ENCODE results near the gene ERFL.

The ERFL gene

DNA sequence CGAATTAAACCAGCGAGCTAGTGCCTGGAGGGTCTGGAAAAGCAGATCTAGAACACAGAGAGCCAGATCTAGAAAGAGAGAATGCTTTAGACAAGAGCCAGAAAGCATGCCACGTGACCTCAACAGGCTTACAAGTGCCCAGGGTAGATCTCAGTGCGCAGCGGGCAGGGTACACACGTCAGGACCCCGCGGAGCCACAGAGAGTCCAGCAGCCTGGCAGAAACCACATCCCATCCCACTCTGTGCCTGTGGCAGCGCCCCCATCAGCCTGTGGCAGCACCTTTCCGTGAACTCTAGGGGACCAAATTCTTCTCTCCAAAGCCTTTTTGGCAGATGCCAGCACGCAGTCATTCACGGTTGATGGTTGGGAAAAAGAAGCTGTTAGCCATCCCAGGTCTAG lies 39.3 kb downstream of the ERFL start:
- peaks cover 59% of the 10 kb centered on the region for H3K4me1 Mint-ChIP-seq (ENCODE audit: low read depth)
- no peaks in the 10 kb centered on the region for H3K9me3 Mint-ChIP-seq (ENCODE audit: low read depth)
- peak overlapping the region; percentile 90 for H3K27ac Mint-ChIP-seq
- H3K36me3 Mint-ChIP-seq, result peaks cover 13% of the 10 kb centered on the region
- H3K27me3 Mint-ChIP-seq, result no peaks in the 10 kb centered on the region
- H3K4me3 Mint-ChIP-seq, result peak overlapping the region; percentile 91

GRCh38 chr19:41887711-41888382 lies 40.4 kb downstream of the ERFL start:
- Mint-ChIP-seq H3K27ac (peak overlapping the region; percentile 90), H3K9me3 (ENCODE audit: low read depth) (no peaks in the 10 kb centered on the region), H3K36me3 (peaks cover 12% of the 10 kb centered on the region), H3K4me3 (peak overlapping the region; percentile 91), H3K4me1 (ENCODE audit: low read depth) (peaks cover 55% of the 10 kb centered on the region), H3K27me3 (no peaks in the 10 kb centered on the region)

GRCh38 chr19:41886761-41887710 lies 41.2 kb downstream of the ERFL start:
- H3K4me1 Mint-ChIP-seq (ENCODE audit: low read depth), result peaks cover 57% of the 10 kb centered on the region
- peak overlapping the region; percentile 90 for H3K27ac Mint-ChIP-seq
- peaks cover 11% of the 10 kb centered on the region for H3K36me3 Mint-ChIP-seq
- H3K27me3 Mint-ChIP-seq, result no peaks in the 10 kb centered on the region
- peak overlapping the region; percentile 91 for H3K4me3 Mint-ChIP-seq
- H3K9me3 Mint-ChIP-seq (ENCODE audit: low read depth), result no peaks in the 10 kb centered on the region

GRCh38 chr19:41883821-41884733 lies 44.2 kb downstream of the ERFL start:
- Mint-ChIP-seq H3K36me3 (peaks cover 4% of the 10 kb centered on the region), H3K27me3 (no peaks in the 10 kb centered on the region), H3K4me1 (ENCODE audit: low read depth) (peaks cover 57% of the 10 kb centered on the region), H3K27ac (peak overlapping the region; percentile 99), H3K9me3 (ENCODE audit: low read depth) (no peaks in the 10 kb centered on the region), H3K4me3 (peak overlapping the region; percentile 91)

- peaks cover 57% of the 10 kb centered on the region for H3K4me1 Mint-ChIP-seq (ENCODE audit: low read depth)
- H3K9me3 Mint-ChIP-seq (ENCODE audit: low read depth), result no peaks in the 10 kb centered on the region
- peak overlapping the region; percentile 91 for H3K4me3 Mint-ChIP-seq
- H3K36me3 Mint-ChIP-seq, result peaks cover 2% of the 10 kb centered on the region
- H3K27me3 Mint-ChIP-seq, result no peaks in the 10 kb centered on the region
- peak overlapping the region; percentile 99 for H3K27ac Mint-ChIP-seq
These were observed 44.8 kb downstream of the ERFL start for GRCh38 chr19:41883463-41883820.

DNA sequence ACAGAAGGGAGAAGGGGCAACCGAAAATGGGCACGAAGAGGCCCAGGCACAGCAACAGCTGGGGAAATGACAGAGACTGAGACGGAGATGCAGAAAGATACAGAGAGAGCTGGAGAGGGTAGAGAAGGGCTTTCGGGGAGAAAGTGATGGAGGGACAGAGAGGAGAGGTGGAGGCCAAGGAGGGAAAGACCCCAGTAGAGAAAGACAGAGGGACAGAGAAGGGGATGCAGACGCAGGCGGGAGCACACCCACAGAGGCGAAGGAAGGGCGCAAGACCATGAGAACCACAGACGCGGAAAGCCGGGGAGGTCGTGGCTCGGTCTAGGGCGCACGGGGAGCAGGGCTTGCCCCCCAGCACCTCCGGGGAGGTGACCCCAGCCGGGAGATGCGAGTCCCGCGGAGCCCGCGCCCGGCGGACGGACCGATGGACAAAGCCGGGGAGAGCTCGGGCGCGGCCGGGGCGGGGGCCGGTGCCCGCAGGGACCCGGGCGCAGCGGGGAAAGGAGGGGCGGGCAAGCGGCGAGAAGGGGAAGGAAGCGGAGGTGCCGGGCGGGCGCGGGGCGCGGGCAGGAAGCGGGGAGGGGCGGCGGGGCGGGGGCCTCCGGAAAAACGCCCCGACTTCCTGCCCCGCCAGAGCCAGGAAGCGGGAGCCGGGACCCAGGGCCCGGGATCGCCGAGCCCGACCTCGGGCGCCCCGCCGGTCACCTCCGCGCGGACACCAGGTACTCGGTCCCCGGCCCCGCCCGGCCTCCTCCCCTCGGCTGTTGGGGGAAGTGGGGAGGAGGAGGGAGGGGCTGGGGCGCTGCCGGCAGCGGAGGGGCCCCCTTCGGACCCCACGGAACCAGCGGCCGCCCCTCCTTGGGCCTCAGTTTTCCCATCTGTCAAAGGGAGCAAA lies 45.4 kb downstream of the ERFL start, which contains the start of gene ARHGEF1:
Gene ARHGEF1, plus strand, starts transcription at position 617 of the 895 bp plus-strand sequence. CDS start 4,899 bp downstream, outside the sequence.
- Mint-ChIP-seq H3K36me3 (peaks cover 2% of the 10 kb centered on the region), H3K4me3 (peak within 1 kb of the TSS; percentile 99), H3K9me3 (ENCODE audit: low read depth) (no peaks in the 10 kb centered on the region), H3K27ac (peak within 1 kb of the TSS; percentile 99), H3K27me3 (no peaks in the 10 kb centered on the region), H3K4me1 (ENCODE audit: low read depth) (peaks cover 57% of the 10 kb centered on the region)

DNA sequence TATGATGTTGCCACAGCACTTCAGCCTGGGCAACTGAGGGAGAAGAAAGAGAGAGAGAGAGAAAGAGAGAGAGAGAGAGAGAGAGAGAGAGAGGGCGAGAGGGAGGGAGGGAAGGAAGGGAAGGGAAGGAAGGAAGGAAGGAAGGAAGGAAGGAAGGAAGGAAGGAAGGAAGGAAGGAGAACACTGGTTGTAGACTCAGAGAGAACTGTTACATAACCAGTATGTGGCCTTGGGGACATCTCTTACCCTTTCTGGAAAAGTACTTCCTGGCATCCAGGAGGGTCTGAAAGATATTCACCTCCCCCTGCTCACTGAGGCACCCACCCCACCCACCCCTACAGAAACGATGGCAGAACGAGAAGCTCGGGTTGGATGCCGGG lies 47.9 kb downstream of the ERFL start:
- Mint-ChIP-seq H3K36me3 (peaks cover 2% of the 10 kb centered on the region), H3K9me3 (ENCODE audit: low read depth) (no peaks in the 10 kb centered on the region), H3K27me3 (no peaks in the 10 kb centered on the region), H3K4me1 (ENCODE audit: low read depth) (peaks cover 62% of the 10 kb centered on the region), H3K4me3 (no peak overlapping the region), H3K27ac (peak overlapping the region; percentile 76)

DNA sequence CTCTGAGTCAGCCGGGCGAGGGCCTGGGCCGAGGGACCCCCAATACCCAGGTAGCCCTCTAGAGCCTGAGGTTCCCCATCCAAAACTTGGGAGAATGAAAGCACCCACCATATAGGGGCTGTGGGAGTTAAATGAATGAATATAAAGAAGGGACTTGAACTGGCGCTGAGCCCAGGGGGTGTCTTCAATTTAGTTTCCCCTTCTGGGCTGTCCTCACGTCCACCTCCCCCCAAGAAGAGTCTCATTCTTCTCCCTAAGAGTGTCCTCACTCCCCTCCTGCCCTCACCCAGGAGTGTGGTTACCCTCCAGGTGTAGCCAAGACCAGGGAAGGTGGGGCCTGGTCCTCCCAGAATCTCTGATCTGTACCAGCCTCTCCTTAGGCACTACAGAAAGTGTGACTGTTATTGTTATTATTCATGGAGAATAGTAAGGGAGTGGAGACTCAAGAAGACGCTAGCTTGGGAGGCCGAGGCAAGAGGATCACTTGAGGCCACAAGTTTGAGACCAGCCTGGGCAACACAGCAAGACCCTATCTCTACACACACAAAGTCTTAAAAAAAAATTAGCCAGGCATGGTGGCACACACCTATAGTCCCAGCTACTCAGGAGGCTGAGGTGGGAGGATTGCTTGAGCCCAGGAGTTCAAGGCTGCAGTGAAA lies 48.5 kb downstream of the ERFL start:
- Mint-ChIP-seq H3K4me1 (ENCODE audit: low read depth) (peaks cover 63% of the 10 kb centered on the region), H3K36me3 (no peaks in the 10 kb centered on the region), H3K27ac (peak overlapping the region; percentile 76), H3K27me3 (no peaks in the 10 kb centered on the region), H3K4me3 (peak overlapping the region; percentile 10), H3K9me3 (ENCODE audit: low read depth) (no peaks in the 10 kb centered on the region)

DNA sequence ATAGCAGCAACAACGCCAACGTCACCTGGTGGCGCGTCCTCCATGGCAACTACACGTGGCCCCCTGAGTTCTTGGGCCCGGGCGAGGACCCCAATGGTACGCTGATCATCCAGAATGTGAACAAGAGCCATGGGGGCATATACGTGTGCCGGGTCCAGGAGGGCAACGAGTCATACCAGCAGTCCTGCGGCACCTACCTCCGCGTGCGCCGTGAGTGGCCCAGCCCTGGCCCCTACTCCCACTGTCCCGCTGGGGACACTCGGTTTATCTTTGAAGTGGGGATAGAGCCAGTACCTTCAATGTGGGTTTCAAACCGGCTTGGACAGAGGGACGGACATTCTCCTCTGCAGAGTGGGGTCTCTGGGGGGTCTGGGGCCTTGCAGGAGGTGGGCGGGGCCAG lies 49.2 kb downstream of the ERFL start:
- H3K36me3 Mint-ChIP-seq, result no peaks in the 10 kb centered on the region
- peaks cover 69% of the 10 kb centered on the region for H3K4me1 Mint-ChIP-seq (ENCODE audit: low read depth)
- no peaks in the 10 kb centered on the region for H3K27me3 Mint-ChIP-seq
- H3K9me3 Mint-ChIP-seq (ENCODE audit: low read depth), result no peaks in the 10 kb centered on the region
- H3K4me3 Mint-ChIP-seq, result no peak overlapping the region
- H3K27ac Mint-ChIP-seq, result peak overlapping the region; percentile 83

DNA sequence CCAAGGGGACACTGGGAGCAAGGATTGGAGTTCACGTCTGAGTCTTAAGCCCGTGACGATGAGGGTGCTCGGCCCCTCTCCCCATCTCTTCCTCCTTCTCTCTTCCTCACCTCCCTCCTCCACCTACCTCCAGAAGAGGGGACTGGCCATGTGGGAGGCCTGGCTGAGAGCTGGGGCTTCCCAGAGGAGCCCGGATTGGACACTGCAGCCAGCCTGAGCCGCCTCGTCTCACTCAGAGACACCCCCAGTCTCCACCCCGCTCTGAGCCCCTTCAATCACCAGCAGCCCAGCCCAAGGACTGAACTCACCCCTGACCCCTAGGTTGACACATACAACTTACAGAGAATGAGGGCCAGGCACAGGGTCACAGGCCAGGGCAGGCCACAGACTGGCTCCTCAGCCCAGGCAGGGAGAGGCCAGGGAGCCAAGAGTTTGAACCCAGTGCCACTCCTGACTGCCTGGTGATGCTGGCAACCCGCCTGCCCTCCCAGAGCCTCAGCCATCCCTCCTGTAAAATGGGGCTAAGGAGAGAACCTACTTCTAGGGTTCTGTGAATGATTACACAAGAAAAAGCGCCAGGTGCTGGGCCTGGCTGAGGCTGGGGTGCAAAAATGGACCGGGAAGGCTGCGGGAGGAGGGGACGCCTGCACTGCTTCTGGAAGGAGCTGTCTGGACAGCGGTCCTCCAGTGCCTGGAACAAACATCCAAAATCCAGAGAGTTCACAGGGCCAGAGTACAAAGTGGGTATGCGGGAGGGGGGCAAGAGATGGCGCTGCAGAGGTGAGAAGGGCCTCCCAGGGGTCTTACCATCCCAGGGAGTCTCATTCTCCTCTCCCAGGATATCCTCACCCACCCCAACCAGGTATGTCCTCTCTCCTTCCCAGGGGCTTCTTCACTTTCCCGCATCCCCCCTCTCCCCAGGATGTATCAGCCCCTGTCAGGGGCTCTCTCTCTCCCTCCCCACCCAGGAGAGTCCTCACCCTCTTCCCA lies 50.0 kb downstream of the ERFL start:
- Mint-ChIP-seq H3K27me3 (no peaks in the 10 kb centered on the region), H3K27ac (peak overlapping the region; percentile 83), H3K36me3 (no peaks in the 10 kb centered on the region), H3K9me3 (ENCODE audit: low read depth) (no peaks in the 10 kb centered on the region), H3K4me3 (peak overlapping the region; percentile 66), H3K4me1 (ENCODE audit: low read depth) (peaks cover 78% of the 10 kb centered on the region)

GRCh38 chr19:41876847-41877832 lies 51.1 kb downstream of the ERFL start, which contains the start of gene CD79A:
CD79A (plus strand) TSS chr19:41877279; CDS start chr19:41877305, 26 bp downstream.
- no peaks in the 10 kb centered on the region for H3K27me3 Mint-ChIP-seq
- peak within 1 kb of the TSS; percentile 83 for H3K27ac Mint-ChIP-seq
- peak within 1 kb of the TSS; percentile 66 for H3K4me3 Mint-ChIP-seq
- H3K36me3 Mint-ChIP-seq, result no peaks in the 10 kb centered on the region
- no peaks in the 10 kb centered on the region for H3K9me3 Mint-ChIP-seq (ENCODE audit: low read depth)
- peaks cover 83% of the 10 kb centered on the region for H3K4me1 Mint-ChIP-seq (ENCODE audit: low read depth)

All from activated naive CD8-positive, alpha-beta T cell (primary cell).